ENCODE data around the gene MRPL49.

Gene MRPL49

DNA sequence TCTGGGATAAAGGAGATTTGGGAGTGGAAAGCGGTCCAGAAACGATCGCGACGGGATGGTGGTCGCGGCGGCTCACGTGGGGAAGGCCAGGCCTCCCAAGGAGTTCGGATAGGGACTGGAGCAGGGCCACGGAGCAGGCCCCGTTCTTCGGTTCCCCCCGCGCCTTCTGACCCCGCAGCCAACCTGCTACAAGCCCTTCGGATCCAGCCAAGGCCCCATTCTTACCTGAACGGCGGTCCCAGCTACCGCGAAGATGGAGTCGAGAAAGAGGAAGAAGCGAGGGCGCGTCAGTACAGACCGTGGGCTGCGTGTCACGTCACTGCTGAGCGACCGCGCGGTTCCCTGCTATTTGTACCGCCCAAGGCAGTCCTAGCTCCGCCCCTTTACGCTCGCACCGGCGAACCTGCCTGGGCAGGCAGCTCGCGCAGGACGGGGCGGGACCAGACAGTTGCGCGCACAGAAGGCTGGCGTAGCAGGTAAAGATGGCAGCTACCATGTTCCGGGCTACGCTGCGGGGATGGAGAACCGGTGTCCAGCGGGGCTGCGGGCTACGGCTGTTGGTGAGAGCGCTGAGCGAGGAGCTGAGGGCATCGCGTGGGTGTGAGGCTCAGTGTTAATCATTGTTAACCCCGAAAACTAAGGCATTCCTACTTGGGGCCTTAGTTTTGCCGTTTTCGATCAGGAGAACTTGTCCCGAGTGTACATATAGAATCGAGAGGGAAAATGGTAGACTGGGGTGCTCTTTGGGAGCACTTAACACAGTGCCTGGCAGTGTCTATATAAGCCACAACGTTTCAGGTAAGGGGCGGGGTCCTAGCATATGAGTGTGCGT, at the start of gene MRPL49, which contains the start of gene FAU:
Gene MRPL49 (plus strand): TSS at position 457 of the 832 bp plus-strand sequence. CDS start 26 bp downstream, at position 483.
Gene FAU (minus strand): TSS at position 270 of the 832 bp plus-strand sequence. CDS start 321 bp downstream, outside the sequence.
- peak; percentile 99 for DNase-seq

DNA sequence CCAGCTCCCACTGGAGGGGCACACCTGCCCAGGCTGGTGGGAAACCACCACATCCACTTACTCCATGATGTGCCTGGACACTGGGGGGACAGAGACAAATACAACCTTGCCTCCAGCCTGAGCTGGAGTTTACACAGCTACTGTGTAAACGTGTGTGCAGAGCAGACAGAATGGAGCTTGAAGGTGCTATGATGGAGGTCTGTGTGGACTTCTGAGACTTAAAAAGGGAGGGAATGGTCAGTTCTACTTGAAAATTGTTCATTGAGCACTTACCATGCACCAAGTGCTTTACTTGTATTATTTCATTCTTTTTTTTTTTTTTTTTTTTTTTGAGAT, 49.5 kb upstream of the MRPL49 start:
- no peak for DNase-seq

DNA sequence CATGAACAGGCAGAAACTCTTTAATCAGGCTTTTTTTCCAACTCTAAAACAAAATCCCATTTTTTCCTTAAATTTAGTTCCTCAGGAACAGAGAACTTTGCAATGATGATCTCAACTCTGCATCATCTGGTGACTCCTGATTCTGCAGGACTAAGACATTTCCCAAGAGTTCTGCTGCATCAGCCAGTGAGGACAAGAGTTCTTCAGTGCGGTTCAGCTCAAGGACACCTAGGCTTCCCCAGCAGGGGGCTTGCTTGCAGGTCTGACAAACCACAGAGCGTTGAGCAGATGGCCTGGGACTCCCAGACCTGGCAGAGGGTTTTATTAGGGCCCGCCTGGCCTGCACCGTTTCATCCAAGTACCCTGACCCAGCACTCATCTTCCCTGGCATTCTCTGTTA, 44.7 kb upstream of the MRPL49 start:
- no peak for DNase-seq

DNA sequence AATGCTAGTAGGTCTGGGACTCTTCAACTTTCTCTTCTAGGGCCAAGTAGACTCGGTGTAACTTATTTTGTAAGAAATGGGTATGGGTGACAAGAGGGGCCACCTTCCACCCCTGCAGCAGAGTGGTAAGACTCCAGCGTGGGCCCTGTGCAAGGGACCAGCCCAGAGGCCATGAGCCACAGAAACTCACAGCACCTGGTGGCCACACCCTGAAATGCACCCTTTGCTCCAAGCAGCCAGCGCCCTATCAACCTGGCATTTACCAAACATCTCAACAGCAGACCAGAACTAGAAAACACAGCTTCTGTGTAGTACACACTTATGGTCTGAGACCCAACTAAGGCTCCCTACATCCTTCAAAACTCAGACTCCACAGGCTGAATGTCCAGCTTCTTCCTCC, 44.0 kb upstream of the MRPL49 start:
- peak; percentile 68 for DNase-seq

DNA sequence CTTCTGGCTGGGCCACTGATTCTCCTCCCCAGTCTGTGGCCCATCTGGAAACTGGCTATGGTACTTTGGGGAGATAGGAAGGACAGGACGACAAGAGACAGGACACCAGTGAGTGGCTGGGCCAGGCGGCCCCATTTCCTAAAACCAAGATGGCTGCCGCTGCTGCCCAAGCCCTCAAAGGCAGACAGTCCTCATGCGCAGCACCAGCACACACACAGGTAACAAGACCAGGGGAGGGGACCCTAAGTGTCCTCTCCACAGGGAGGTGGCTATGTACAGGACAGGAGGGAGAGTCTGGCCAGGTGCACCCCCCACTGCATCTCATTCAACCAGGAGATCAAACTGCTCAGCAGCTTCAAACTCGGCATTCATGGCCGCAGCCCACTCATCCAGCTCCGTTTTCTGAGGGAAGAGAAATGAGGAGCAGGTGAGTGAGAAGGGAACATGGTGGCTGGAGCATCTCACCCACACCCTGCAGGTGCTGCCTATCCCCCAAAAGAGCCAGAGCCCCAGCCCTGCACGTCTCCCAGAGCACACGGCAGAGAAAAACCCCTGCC, 43.3 kb upstream of the MRPL49 start:
- DNase-seq: no peak

DNA sequence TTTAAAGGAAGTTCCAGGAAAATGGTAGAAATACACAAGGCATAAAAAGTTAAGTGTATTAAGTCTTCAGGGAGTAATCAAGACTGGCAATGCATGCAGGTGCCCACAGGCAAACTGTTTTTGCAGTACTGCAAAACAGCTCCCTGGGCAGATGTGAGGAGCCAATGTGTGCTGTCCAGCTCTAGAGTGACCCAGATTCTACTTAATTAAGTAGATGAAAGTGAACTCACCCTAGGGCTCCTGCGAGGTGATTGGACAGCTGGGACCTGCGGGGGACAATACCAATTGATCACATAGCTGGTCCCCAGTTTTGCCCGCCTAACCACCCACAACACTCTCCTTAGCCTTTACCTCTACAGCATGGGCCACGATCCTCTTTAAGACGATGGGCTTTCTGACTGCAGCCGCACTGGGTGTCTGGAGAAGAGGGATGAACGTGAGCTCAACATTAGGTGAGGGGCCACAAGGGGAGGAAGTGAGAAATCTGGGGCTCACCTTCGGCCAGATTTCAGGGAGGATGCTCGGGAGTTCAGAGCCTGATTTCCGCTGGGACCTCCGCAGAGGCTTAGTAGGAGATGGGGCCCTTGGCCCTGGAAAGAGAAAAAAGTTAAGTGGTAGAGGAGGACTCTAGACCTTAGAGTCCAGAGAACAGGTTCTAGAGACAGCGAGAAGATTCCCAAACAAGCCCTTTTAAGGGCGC, 38.8 kb upstream of the MRPL49 start:
- no peak for DNase-seq

DNA sequence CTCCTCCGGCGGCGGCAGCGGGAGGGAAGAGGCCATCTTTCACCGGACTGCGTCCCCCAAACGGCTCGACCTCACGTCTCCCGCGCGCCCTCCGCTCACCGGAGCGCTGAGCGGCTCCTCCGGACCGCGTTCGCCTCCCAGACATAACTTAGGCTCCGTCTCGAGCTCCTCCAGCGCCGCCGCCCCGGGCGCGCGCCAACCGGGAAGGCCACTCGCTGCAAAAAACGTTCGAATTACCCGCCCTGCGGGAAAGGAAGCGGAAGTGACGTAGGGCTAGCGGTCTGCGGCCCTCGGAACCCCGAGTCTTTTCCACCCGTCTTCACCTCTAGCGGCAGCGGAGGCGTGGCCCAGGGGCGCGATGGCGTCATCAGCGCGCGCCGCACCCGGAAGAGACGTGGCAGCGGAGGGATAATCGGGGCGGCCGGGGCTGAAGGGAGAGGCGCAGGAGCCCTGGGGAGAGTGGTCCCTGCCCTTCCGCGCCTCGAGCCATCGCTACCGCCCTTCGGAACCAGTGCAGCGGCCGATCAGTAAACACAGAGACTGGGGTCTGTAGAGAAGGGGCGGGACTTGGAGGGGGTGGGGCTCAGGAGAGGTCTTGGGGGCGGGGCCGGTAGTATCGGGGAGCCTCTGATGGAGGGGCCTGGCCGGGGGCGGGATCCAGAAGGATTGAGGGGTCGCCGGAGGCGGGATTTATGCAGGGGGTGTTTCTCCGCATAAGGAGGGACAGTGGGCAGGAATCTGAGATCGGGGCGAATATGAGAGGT, 38.1 kb upstream of the MRPL49 start, which contains the start of the genes CDCA5 and ZFPL1:
Gene CDCA5 (minus strand): TSS at position 207 of the 764 bp plus-strand sequence. CDS start 62 bp downstream, at position 145.
Gene ZFPL1 (plus strand): TSS at position 389 of the 764 bp plus-strand sequence. CDS start 477 bp downstream, outside the sequence.
- DNase-seq: peak; percentile 96

DNA sequence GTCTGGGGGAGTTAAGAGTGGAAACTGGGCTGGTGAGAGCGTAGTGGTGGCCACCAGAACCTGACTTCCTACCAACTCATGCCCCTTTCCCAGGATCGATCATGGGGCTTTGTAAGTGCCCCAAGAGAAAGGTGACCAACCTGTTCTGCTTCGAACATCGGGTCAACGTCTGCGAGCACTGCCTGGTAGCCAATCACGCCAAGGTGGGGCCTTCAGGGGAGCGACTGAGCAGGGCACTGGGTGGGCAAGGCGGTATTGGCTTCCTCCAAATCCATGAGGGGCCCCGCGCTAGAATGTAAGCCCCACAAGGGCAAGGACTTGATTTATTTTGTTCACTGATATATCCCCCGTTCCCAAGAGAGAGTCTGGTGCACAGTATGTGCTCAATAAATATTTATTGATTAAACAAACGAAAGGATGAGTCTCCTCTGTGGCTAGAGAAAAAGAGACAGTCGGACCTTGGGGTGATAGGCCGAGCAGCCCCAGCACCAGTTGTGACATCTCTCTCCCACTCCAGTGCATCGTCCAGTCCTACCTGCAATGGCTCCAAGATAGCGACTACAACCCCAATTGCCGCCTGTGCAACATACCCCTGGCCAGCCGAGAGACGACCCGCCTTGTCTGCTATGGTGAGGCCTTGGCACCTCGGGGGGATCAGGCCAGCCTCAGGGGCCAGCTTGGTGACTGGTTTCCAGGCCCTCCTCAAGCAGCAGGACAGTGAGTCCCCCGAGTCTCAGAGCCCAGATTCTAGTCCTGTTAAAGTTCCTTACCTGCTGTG, 37.3 kb upstream of the MRPL49 start:
- no peak for DNase-seq

DNA sequence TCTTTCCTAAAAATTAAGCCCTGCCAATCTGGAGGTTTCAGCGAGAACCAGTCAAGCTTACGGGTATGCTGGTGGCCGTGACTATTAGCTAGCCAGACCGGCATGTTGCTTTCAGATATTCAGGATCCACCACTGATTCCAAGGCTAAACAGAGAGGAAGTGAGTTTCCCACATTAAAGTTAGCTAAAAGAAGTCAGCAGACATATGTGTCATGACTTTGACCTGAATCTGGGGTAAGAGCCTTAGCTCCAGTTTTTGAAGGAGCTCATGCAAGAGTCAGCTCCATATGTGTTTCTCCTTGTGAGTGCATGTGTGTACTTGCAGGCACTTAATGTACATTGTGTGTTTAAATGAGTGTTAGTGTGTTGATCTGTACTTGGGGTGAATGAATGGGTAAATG, 36.7 kb upstream of the MRPL49 start:
- no peak for DNase-seq

DNA sequence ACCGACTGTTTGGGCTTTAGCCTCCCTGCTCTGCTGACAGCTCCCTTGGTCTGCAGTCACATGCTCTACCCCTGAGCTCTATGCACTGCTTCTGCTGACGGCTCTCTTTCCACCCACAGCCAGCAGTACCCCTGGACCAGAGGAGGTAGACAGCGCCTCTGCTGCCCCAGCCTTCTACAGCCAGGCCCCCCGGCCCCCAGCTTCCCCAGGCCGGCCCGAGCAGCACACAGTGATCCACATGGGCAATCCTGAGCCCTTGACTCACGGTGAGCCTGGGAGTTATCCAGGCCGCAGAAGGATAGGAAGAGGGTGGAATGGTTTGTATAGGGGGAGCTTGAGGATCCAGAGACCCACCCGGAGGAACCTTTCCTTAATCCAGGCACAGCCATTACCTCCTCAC, 35.3 kb upstream of the MRPL49 start:
- no peak for DNase-seq

DNA sequence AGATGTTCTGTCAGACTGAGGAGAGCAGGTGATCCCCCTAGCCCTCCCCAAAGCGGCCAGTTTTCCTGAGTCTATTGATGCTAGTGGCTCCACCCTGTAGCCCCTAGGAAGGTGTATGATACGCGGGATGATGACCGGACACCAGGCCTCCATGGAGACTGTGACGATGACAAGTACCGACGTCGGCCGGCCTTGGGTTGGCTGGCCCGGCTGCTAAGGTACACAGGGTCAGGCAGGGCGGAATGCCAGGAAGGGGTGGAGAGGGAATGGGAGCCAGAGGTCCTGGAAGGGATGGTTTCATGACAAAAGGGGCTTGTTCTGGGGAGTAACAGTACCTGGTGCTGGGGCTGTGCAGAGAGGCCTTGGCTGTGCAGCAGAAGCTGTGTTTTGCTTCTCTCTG, 34.9 kb upstream of the MRPL49 start:
- no peak for DNase-seq

DNA sequence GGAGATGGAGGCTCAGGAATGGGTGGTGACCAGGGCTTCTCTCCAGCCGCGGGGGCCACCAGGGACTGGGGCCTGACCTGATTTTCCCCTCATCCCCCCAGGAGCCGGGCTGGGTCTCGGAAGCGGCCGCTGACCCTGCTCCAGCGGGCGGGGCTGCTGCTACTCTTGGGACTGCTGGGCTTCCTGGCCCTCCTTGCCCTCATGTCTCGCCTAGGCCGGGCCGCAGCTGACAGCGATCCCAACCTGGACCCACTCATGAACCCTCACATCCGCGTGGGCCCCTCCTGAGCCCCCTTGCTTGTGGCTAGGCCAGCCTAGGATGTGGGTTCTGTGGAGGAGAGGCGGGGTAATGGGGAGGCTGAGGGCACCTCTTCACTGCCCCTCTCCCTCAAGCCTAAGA, 34.3 kb upstream of the MRPL49 start:
- no peak for DNase-seq

DNA sequence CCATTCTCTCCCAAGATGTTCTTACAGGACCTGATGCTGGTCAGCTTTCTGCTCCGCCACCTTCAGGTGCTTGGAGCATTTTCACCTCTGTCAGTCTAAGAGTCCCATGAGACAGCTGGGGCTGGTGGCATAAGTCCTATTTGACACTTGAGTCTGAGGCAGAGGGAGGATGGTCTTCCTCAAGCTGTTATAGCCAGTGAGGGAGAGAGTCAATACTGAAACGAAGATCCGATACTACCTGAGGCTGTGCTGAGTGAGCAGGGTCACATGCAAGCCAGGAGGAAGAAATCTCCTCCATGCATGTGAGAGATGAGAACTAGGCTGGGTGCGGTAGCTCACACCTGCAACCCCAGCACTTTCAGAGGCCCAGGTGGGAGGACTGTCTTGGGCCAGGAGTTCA, 32.5 kb upstream of the MRPL49 start:
- DNase-seq: no peak

DNA sequence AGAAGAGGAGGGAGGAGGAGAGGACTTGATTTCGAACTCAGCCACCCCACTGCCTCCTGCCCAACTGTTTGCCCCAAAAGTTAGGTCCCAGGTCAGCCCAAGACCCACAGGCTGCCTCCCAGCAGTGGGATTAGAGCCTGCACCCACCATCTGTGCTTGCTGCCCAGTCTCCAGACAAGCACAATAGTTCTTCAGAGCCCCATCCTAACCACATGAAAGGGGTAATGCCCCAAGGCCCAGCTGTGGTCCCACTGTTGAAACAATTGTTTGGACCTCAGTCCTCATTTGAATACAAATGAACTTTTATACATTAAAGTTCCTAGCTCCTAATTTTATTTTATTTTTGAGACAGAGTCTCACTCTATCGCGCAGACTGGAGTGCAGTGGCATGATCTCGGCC, 31.5 kb upstream of the MRPL49 start:
- DNase-seq: no peak

DNA sequence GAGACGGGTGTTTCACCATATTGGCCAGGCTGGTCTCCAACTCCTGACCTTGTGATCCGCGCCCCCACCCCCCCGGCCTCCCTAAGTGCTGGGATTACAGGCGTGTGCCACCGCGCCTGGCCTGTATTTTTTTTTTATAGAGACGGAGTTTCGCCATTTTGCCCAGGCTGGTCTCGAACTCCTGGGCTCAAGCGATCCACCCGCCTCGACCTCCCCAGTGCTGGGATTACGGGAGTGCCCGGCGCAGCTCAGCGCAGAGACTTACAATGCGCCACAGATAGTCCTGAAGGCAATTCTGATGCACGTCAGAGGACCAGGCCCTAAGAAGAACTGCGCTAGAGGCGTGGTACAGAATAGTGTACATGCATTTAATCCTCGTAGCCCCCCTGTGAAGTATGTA, 26.7 kb upstream of the MRPL49 start:
- no peak for DNase-seq

DNA sequence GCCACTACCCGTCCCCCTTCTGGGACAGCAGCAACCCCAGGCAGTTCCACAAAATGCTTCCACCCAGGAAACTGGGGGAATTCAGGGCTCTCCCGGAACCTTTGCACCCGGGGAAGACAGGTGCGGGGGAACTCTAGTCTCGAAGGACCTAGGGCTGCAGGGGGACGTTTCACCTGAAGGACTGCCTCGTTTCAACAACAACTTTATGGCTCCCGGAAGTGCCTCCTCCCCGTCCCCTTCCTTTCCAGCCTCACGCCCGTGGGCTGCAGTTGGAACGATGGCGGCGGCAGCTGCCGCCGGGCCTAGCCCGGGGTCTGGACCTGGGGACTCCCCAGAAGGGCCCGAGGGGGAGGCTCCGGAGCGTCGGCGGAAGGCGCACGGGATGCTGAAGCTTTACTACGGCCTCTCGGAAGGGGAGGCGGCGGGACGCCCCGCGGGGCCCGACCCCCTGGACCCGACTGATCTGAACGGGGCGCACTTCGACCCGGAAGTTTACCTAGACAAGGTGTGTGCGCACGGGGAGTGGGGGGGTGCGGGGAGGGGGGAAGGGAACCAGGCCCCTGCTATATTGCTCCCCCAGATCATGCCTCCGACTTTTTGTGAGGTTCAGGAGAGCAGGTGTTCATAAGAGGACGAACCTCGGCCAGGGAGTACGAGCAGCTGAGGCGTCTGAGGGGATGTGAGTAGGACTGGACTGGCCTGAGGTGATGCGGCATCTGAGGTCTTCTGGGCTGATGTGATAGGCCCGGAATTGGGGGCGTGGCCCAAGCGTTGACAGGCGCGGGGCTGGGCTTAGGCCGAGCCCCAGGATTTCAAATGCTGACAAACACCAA, 25.9 kb upstream of the MRPL49 start, which contains the start of gene VPS51:
Gene VPS51 (plus strand): TSS at position 241 of the 833 bp plus-strand sequence. CDS start 37 bp downstream, at position 278.
- DNase-seq: peak; percentile 87

DNA sequence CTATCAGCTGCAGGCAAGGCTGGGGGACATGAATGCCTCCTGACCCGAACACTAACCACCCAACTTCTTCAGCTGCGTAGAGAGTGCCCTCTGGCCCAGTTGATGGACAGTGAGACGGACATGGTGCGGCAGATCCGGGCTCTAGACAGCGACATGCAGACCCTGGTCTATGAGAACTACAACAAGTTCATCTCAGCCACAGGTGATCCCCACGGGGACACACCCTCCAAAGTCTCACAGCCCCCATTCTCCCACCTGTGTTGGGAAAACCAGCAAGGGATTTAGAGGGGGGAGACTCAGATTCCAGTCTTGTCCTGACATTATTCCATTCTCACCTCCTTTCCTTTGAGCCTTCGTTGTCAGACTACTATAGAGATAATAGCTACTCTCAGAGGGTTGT, 25.2 kb upstream of the MRPL49 start:
- no peak for DNase-seq

DNA sequence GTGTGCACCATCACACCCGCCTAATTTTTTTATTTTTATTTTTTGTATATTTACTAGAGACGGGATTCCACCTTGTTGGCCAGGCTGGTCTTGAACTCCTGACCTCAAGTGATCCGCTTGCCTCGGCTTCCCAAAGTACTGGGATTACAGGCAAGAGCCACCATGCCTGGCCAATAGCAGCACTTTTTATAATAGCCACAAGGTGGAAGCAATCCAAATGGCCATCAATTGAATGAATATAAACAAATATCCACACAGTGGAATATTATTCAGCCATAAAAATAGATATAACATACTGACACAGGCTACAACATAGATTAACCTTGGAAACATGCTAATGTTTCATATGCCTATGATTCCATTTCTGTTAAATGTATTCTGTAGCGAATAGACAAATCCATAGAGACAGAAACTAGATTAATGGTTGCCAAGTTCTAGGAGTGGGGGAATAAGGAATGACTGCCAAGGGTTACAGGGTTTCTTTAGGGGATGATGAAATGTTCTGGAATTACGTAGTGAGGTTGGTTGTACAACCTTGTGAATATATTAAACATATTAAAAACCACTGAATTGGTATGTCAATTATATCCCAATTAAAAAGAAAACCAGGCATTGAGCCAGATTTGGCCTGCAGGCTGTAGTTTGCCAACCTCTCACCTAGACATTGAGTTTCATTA, 21.3 kb upstream of the MRPL49 start:
- DNase-seq: no peak

DNA sequence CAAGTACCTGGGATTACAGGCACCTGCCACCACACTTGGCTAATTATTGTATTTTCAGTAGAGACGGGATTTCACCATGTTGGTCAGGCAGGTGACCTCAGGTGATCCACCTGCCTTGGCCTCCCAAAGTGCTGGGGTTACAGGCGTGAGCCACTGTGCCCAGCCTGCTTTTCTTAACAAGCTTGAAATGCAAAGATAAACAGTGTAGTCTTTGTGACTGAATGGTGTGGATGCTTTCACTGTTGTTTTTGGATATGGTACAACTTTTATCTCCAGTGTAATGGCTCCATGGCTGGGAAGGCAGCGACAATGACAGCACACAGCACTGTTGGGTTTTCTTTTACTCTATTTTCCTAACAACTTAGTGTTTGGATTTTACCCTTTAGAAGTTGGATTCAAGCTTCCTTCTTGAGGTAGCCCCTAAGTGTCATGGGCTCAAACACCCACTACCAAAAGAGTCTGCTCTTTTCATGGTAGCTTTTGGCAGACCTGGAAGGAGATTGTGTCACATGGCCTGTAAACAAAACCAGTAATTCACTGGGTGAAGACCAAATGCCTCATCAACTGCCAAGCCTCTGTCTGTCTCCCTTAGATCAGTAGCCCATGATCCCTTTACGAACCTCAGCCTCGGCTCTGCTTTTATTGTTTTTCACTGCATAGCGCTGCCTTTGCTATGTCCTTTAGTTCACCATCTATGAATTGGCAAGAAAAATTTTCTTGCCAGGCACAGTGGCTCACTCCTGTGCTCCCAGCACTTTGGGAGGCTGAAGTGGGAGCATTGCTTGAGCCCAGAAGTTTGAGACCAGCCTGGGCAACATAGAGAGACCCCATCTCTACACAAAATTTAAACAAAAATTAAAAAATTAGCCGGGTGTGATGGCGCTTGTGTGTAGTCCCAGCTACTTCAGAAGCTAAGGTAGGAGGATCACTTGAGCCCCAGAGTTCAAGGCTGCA, 19.7 kb upstream of the MRPL49 start:
- no peak for DNase-seq
